Subcutaneous adipose tissue (tissue), 1 donor: ENCODE data around the gene SORL1-AS1.

Experiments
- CTCF ChIP-seq: fragments of 450-650 bp; IDR thresholded peaks from one replicate; pipeline ENCODE4 v1.5.1; 2016; ENCODE audit warnings: low read depth, mild to moderate bottlenecking, control low read depth, antibody characterized with exemption, moderate library complexity

Gene SORL1-AS1

DNA sequence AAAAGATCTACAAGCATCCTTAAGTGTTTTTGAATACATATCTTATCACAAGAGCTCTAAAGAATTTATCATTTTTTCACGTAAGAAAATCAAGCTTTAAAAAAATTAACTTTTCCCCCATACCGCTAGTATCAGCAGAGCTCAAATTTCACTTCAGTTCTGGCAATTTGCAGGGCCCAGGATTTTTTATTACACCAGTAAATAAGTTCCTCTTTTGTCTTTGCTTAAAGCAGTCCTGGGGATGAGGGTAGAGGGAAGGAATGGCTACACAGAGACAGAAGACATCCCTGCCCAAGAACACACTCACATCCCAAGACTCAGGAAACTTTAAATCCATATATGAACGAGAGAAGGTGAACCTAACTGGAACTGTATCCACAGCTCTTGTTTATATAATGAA is 23.2 kb downstream of the SORL1-AS1 start:
- no peak for TF ChIP-seq CTCF

DNA sequence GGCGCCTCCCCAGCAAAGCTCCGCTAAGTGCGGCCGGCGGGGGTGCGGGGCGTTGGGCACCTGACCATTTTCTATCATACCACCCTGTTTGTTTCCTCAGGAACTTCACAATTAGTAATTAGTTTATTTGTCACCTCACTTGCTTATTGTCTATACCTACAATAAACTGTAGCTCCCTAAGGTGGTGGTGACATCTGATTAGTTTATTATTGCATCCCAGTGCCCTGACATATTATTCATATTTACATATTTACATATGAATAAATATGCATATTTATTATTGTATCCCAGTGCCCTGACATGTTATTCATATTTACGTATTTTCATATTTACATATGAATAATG is 25.4 kb downstream of the SORL1-AS1 start:
- no peak for TF ChIP-seq CTCF

DNA sequence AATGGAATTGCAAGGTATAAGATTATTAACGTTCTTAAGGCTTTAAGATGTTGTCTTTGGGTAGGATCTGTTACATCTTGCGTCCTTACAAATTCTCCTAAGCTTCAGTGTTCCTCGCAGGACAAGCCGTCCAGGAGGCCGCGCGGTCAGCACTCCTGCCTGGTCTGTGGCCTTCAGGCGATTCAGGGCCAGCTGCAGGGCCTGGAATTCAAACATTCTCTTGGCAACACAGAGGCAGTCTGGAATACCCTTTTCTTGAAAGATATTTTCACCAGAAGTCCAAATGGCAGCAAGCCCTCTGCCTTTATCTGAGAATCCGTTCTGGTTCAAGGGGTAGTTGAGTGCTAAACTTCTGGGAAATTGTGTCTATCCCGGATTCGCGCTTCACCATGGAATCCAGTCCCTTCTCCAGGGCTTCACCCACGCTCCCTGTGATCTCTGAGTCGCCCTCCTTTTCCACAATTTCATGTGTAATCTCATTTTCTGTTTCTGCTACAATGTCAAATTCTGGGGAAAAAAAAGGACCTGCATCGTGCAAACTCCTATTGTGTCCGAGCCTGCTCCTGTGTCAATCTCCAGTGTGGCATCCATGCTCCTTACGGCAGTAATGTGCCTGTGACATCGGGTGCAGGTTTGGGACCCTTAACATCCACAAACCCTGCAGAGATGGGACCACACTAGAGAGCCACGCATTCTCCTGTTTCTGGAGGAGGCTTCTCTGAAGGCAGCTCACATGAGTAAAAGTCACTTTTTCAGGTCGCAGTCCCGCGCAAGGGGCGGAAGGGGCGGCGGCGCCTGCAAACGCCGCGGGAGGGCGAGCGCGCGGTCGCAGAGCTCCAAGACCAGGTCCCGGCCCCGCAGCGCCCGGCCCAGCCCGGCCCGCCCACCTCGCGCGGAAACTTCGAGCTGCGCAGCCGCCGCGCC is 26.0 kb downstream of the SORL1-AS1 start:
- TF ChIP-seq CTCF = no peak

GRCh38 chr11:121425828-121426227 is 26.9 kb downstream of the SORL1-AS1 start:
- no peak for TF ChIP-seq CTCF

GRCh38 chr11:121422675-121423074 is 30.1 kb downstream of the SORL1-AS1 start:
- no peak for TF ChIP-seq CTCF

DNA sequence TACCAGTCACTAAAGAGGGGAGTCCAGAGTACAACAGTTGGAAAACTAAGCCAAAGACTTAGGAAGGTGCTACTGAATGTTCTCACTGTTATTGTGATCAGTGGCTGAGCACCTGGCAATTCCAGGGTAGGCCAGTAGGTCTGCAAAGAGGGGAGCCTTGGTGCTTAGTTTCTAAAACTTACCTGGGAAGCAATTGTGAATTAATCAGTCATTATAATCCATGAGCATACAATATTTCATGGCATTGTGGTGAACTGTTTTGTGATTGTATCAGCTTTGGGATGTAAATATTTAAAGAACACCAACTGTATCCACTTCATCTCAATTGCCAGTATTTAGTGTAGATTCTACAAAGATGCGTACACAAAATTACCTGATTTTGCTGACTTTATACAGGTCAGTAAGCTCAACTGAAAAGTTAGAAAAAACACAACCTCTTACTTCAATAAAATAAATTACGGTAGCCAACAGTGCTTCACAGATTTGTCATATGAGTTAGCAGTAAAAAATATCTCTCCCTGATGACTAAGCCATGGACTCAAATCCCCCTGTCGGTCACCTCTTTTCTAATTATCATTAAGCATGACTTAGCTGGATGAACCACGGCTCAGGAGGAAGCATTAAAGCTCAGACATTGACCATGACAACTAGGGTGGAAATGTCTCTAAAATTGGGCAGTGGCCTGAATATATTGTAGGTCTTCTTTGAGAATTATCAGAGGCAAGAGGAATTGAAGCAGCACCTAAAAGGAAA is 31.4 kb downstream of the SORL1-AS1 start:
- no peak for TF ChIP-seq CTCF

DNA sequence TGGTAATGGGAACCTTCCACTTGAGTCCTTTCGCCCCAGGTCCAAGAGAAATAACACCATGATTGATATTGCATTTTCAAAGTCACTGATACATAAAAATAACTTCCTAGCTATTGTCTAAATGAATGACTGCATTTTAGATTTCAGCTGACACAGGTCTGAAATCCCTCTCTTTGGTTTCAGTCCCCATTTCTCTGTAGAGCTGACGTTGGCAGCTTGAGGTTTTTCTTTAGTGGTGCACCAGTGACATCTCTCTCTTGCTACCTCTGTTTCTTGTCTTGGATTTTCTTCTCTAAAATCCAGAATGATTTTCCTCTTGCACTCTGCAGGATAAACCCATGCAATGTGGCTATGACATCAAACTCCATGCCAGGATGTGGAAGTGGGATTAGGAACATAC is 32.4 kb downstream of the SORL1-AS1 start:
- TF ChIP-seq CTCF = no peak
